Hematopoietic multipotent progenitor cell treated with erythropoietin and hydrocortisone succinate and interleukin-3 and kit ligand, for 6 days (in vitro differentiated cells): ENCODE measurements around the gene CAMTA2.
"Not testable (repeated sequence)": the region's sequence is repeated elsewhere in the genome, so short reads cannot be mapped to it uniquely, and the experiment has no call there.

Experiments
- DNase-seq: peaks from one replicate; pipeline ENCODE4 v3.0.0-alpha.2; 2015

Gene CAMTA2, protein sequence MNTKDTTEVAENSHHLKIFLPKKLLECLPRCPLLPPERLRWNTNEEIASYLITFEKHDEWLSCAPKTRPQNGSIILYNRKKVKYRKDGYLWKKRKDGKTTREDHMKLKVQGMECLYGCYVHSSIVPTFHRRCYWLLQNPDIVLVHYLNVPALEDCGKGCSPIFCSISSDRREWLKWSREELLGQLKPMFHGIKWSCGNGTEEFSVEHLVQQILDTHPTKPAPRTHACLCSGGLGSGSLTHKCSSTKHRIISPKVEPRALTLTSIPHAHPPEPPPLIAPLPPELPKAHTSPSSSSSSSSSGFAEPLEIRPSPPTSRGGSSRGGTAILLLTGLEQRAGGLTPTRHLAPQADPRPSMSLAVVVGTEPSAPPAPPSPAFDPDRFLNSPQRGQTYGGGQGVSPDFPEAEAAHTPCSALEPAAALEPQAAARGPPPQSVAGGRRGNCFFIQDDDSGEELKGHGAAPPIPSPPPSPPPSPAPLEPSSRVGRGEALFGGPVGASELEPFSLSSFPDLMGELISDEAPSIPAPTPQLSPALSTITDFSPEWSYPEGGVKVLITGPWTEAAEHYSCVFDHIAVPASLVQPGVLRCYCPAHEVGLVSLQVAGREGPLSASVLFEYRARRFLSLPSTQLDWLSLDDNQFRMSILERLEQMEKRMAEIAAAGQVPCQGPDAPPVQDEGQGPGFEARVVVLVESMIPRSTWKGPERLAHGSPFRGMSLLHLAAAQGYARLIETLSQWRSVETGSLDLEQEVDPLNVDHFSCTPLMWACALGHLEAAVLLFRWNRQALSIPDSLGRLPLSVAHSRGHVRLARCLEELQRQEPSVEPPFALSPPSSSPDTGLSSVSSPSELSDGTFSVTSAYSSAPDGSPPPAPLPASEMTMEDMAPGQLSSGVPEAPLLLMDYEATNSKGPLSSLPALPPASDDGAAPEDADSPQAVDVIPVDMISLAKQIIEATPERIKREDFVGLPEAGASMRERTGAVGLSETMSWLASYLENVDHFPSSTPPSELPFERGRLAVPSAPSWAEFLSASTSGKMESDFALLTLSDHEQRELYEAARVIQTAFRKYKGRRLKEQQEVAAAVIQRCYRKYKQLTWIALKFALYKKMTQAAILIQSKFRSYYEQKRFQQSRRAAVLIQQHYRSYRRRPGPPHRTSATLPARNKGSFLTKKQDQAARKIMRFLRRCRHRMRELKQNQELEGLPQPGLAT

DNA sequence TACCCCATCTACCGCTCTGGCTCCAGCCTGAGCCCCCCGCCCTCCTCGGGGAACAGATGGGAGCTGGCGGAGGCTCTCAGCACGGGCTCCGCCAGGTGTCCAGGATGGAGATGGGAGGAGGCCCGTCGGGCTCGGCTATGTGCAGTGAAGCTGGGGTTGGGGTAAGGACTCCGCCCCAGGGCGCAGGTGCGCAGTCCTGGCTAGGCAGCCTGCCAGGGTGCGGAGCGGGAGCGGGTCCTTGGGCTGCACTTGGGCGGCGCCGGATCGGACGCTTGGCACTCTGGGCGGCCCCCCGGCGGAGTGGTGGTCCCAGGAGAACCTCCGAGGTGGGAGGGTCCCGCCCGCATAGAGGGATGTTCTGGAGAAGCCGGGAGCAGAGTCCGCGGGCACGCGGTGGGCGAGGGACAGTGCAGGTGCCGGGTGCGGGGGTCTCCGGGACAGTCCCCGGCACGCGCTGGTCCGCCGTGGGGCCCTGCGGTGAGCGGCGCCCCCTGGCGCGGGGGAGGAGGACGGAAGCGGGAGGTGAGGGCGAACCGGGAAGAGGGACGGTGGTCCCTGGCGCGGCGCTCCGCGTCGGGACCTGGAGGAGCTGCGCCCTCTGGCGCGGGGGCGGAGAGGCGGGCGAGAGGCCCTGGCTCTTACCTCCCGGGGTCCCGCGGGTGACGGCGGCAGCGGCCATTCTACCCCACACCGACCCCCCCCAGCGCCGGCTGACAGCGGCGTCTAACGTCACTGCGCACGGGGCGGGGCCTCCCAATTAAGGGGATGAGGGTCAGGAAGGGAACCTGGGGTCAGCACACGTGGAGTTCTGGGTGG lies at the start of gene CAMTA2:
TSS of gene CAMTA2 (minus strand) at position 725 of the 816 bp plus-strand sequence. CDS start 1,453 bp downstream, outside the sequence.
- DNase-seq: peak; percentile 90

DNA sequence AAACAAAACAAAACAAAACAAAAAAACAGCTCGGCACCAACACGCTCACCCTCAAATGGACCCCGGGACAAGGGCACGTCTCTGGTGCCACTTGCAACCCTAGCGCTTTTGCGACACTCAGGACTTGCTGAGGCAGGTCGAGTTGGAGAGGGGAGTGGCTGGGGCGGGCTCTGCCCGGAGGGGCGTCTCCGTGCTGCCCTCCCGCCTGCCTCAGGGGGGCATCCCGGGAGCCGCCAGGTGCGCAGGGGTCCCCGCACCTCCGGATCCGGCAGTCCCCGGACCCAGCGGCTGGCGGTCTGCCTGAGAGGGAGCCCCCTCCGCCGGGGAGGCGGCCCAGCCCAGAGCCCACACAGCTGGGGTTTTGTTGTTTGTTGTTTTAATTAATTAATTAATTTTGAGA lies 47.8 kb upstream of the CAMTA2 start, which contains the start of gene SLC52A1:
TSS of gene SLC52A1 (minus strand) at position 112 of the 400 bp plus-strand sequence. CDS start 820 bp downstream, outside the sequence.
- DNase-seq: no peak

DNA sequence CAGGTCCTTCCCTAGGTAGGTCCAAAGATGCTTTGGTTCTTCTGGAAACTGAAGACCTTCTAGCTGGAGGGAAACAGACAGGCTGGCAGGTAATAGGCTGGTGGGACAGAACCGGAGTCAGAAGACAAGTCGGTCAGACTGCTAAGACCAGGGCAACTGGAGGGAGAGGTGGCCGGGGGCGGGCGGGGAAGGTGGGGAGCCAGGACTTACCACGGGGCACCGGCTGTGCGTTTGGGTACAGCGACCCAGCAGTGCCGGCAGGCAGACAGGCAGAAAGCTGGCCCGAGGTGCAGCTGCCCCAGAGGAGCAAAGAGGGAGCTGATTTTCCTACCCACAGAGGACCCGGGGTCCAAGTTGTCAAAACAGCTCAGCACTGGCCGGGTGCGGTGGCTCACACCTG lies 47.2 kb upstream of the CAMTA2 start:
- no peak for DNase-seq

GRCh38 chr17:5034063-5034462 lies 46.6 kb upstream of the CAMTA2 start:
- DNase-seq: no peak

GRCh38 chr17:5033352-5034015 lies 46.0 kb upstream of the CAMTA2 start:
- no peak for DNase-seq

GRCh38 chr17:5032865-5033264 lies 45.4 kb upstream of the CAMTA2 start:
- DNase-seq: no peak

DNA sequence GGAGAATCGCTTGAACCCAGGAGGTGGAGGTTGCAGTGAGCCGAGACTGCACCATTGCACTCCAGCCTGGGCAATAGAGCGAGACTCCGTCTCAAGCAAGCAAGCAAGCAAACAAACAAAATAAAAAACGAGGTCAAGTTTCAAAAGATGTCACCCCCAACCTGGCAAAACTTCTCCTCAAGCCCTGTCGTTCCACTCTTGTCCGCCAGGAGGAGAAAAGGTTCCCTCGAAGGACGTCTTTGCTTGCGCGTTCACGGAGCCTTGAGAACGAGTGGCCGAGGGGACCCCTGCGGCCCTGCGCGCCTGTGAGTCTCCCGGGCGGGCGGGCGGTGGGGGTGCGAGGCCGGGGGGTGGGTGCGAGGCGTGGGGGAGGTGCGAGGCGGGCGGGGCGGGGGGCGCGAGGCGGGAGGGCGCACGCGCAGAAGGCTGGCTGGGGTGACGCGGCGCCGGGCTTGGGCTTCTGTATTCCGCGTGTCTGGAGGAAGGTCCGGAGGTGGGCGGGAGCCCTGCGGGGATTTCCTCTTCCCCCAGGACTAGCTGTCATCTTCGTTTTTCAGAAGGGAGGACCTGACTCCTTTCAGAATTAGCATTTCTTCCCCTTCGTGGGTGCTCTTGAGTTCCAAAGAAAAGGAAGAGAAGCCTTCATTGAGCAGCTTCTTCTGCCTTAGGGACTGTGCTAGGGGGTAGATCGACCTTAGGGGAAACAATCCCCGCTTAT lies 44.0 kb upstream of the CAMTA2 start:
- peak; percentile 90 for DNase-seq

- not testable (repeated sequence) for DNase-seq
These were observed 42.7 kb upstream of the CAMTA2 start for GRCh38 chr17:5030168-5030567.

GRCh38 chr17:5027916-5028315 lies 40.4 kb upstream of the CAMTA2 start:
- DNase-seq: no peak

- DNase-seq: peak; percentile 2
These were observed 39.8 kb upstream of the CAMTA2 start for GRCh38 chr17:5027299-5027698.

GRCh38 chr17:5024604-5025003 lies 37.1 kb upstream of the CAMTA2 start:
- DNase-seq: no peak

DNA sequence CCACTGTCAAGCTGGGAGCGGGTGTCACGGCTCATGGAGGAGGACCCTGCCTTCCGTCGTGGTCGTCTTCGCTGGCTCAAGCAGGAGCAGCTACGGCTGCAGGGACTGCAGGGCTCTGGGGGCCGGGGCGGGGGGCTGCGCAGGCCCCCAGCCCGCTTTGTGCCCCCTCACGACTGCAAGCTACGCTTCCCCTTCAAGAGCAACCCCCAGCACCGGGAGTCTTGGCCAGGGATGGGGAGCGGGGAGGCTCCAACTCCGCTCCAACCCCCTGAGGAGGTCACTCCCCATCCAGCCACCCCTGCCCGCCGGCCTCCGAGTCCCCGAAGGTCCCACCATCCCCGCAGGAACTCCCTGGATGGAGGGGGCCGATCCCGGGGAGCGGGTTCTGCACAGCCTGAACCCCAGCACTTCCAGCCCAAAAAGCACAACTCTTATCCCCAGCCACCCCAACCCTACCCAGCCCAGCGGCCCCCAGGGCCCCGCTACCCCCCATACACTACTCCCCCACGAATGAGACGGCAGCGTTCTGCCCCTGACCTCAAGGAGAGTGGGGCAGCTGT lies 36.2 kb upstream of the CAMTA2 start:
- DNase-seq: no peak

DNA sequence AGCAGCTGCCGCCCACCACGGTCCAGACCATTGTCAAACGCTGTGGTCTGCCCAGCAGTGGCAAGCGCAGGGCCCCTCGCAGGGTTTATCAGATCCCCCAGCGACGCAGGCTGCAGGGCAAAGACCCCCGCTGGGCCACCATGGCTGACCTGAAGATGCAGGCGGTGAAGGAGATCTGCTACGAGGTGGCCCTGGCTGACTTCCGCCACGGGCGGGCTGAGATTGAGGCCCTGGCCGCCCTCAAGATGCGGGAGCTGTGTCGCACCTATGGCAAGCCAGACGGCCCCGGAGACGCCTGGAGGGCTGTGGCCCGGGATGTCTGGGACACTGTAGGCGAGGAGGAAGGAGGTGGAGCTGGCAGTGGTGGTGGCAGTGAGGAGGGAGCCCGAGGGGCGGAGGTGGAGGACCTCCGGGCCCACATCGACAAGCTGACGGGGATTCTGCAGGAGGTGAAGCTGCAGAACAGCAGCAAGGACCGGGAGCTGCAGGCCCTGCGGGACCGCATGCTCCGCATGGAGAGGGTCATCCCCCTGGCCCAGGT lies 34.8 kb upstream of the CAMTA2 start:
- no peak for DNase-seq

DNA sequence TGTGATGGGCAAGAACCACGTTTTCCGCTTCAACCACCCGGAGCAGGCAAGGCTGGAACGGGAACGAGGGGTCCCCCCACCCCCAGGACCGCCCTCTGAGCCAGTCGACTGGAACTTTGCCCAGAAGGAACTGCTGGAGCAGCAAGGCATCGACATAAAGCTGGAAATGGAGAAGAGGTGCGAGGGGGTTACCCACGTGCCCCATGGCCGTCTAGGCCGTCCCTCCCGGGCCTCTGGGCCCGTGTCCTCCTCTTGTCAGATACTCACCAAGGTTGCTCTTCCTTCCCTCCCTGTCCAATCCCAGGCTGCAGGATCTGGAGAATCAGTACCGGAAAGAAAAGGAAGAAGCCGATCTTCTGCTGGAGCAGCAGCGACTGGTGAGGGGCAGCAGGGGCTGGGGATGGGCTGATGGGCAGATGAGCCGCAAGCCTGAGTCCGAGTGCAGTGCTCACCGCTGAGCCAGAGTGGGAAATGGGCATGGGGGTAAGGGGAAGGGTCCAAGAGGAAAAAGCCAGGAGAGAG lies 33.1 kb upstream of the CAMTA2 start:
- DNase-seq: no peak

DNA sequence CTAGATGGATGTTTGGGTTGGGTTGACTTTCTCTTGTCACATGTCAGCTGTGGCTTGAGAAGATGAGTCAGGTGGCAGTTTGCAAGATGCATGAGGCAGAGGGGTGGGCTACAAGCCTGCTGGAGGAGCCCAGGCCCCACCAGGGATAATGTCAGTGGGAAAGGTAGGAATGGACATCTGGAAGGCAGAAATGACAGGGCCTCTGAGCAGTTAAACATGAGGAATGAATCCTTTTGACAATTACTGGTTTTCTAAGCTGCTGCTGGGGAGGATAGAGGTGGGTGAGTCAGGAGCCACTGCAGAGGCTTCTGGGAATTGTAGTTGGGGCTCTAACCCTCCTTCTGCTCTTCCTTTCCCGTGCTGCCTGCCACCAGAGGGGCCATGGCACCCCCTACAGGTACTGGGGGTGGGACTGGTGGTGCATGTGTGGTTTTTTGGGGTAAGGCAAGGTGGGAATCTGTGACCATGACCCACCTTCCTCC lies 32.0 kb upstream of the CAMTA2 start:
- peak; percentile 60 for DNase-seq

- no peak for DNase-seq
These were observed 26.9 kb upstream of the CAMTA2 start for GRCh38 chr17:5014357-5014756.

DNA sequence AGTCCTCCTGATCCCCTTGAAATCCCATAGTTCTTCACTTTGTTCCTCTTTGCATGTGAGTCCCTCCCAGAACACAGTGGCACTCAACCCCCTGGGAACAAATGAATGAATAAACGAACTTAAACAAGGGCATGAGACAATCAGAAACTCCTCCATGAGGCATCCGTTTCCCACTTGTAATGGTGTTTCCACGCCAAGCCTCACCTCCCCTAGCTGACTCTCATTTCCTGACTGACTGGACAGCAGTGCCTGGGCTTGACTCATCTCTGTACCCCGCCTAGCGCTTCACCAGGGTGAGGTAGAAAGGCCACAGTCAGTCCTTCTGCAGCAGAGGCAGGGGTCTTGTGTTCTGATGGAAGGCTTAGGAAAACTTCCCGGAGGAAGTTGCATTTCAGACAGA lies 24.5 kb upstream of the CAMTA2 start:
- no peak for DNase-seq

DNA sequence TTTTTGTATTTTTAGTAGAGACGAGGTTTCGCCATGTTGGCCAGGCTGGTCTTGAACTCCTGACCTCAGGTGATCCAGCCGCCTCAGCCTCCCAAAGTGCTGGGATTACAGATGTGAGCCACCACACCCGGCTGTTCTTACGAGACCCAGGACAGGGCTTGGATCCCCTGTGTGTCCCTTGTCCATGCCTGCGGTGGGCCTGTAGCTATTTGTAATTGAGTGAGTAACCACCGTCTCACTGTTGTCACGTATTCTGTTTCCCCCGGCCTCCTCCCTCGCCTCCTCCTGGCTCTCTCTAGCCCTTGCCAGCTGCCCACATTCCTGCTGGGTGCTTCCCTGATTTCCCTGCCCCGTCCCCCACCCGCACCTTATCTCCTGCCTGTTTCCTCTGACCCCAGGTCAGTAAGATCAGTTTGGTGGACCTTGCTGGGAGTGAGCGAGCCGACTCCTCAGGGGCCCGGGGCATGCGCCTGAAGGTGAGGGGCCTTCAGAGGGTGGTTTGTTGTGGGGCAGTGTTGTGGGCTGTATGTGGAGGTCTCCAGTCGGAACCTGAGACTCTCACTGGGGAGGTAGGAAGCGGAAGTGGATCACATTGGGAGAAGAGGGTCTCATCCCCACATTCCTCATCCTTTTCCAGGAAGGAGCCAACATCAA lies 15.9 kb upstream of the CAMTA2 start:
- no peak for DNase-seq

GRCh38 chr17:5002121-5002788 lies 14.8 kb upstream of the CAMTA2 start:
- DNase-seq: no peak
